RKO (cell line): ENCODE measurements around the gene TMEM87B.

Source experiments
- DNase-seq: peaks from one replicate; pipeline ENCODE4 v3.0.0-alpha.2; 2016; ENCODE audit warnings: low spot score

Gene TMEM87B

DNA sequence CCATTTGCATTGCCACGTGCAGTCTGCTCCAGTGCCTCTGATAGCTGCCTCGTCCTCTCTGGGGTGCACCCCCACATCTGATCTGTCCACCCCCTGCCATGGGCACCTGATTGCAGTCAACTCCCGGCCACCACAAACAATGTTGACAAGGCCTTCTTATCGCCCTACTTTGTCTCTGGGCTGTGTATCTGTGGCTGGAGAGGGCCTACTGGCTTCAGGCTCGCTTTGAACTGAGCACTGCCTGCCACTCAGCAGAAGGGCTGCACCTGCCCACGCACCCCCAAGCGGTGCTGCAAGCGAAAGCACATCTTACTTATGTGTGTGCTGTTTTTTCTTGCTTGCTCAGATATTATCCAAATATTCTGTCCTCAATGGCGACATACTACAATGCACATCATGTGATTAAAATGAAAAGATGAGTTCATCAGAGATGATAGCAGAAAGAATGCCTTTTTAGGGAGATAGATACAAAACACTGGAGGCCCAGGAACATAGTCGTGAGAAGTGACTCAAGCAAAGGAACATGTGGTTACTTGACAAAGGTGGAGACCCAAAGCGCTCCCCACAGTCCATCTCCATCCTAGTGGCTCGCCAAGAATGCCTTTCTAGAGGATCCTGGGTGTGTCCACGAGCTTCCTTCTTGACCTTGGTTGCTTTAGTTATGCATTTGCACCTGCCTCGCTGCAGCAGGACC lies 111.9 kb downstream of the TMEM87B start:
- DNase-seq: no peak

- no peak for DNase-seq
Measured at GRCh38 chr2:112168422-112169124, 113.5 kb downstream of the TMEM87B start.
